HG03159 (cell line): ENCODE data around the gene SGSM1.

ENCODE experiments used
- ATAC-seq: cut with Tn5 transposase; IDR thresholded peaks from one replicate; pipeline ENCODE4 v1.9.1; 2021; ENCODE audit warnings: mild to moderate bottlenecking, moderate library complexity; ENCODE audit not compliant: unreplicated experiment

SGSM1 gene

GRCh38 chr22:24948356-24949202 lies 142.6 kb downstream of the SGSM1 start:
- no peak for ATAC-seq

- no peak for ATAC-seq
Observed at GRCh38 chr22:24950272-24950902, 144.4 kb downstream of the SGSM1 start.

- ATAC-seq: peak; percentile 74
Observed at GRCh38 chr22:24951942-24952836, 146.2 kb downstream of the SGSM1 start, which contains the start of gene KIAA1671. KIAA1671 (plus strand) TSS chr22:24952716; CDS start chr22:25028000, 75,284 bp downstream.

GRCh38 chr22:24952837-24953383 lies 146.9 kb downstream of the SGSM1 start:
- peak; percentile 26 for ATAC-seq

- ATAC-seq: no peak
Observed at GRCh38 chr22:24953384-24954113, 147.5 kb downstream of the SGSM1 start.

- ATAC-seq: no peak
Observed at GRCh38 chr22:24954114-24954463, 148.1 kb downstream of the SGSM1 start.

GRCh38 chr22:24954856-24955255 lies 148.8 kb downstream of the SGSM1 start:
- no peak for ATAC-seq

- no peak for ATAC-seq
Observed at GRCh38 chr22:24957043-24957442, 151.0 kb downstream of the SGSM1 start.

GRCh38 chr22:24961217-24961844 lies 155.3 kb downstream of the SGSM1 start:
- no peak for ATAC-seq

GRCh38 chr22:24962094-24962493 lies 156.1 kb downstream of the SGSM1 start:
- ATAC-seq: no peak

- no peak for ATAC-seq
Observed at GRCh38 chr22:24962835-24963234, 156.8 kb downstream of the SGSM1 start.

- ATAC-seq: no peak
Observed at GRCh38 chr22:24964441-24964840, 158.4 kb downstream of the SGSM1 start.

GRCh38 chr22:24965822-24966626 lies 160.0 kb downstream of the SGSM1 start:
- ATAC-seq: no peak

- ATAC-seq: no peak
Observed at GRCh38 chr22:24968066-24968561, 162.1 kb downstream of the SGSM1 start.

- no peak for ATAC-seq
Observed at GRCh38 chr22:24969560-24970301, 163.7 kb downstream of the SGSM1 start.

GRCh38 chr22:24972369-24972768 lies 166.4 kb downstream of the SGSM1 start:
- no peak for ATAC-seq

GRCh38 chr22:24973872-24974271 lies 167.9 kb downstream of the SGSM1 start:
- ATAC-seq: no peak

GRCh38 chr22:24975125-24975640 lies 169.2 kb downstream of the SGSM1 start:
- ATAC-seq: no peak
